Prostate gland (tissue), 2 donors: ENCODE results near the gene DAB1. TPM values are rescaled to one million over a fixed set of nuclear protein-coding genes. Genes with fewer than 3 reads are reported as not detected.

Source experiments
- DNase-seq: peaks from one replicate; pipeline ENCODE4 v3.0.0-alpha.2; 2019; ENCODE audit warnings: low spot score
- H3K27ac ChIP-seq, 2 donors: fragments of 200-600 bp; sonication (generic); 2 replicates each; pipeline ENCODE4 v1.5.1; 2017 to 2019
- H3K27me3 ChIP-seq: fragments of 200-600 bp; sonication (generic); replicated peaks from 2 replicates; pipeline ENCODE4 v1.5.1; 2019; ENCODE audit not compliant: insufficient read depth
- H3K36me3 ChIP-seq, 2 donors: fragments of 200-600 bp; sonication (generic); 1 replicate in 1 of 2; 2 replicates in 1 of 2; pipeline versions ENCODE4 v1.5.1 to v1.8.1; 2017 to 2019
- H3K4me1 ChIP-seq: fragments of 200-600 bp; sonication (generic); replicated peaks from 2 replicates; pipeline ENCODE4 v1.5.1; 2019
- H3K4me3 ChIP-seq, 2 donors: fragments of 200-600 bp; sonication (generic); 2 replicates each; pipeline ENCODE4 v1.5.1; 2017 to 2019
- H3K9me3 ChIP-seq: fragments of 200-600 bp; sonication (generic); 2 replicates; pipeline ENCODE4 v1.5.1; 2017
- CTCF ChIP-seq, 4 experiments: fragments of 200-600 bp in 2 of 4; fragments of 450-650 bp in 2 of 4; sonication (generic) in 2 of 4; IDR thresholded peaks; 1 replicate in 3 of 4; 2 replicates in 1 of 4; pipeline ENCODE4 v1.5.1; 2016 to 2019; ENCODE audit warnings: antibody characterized with exemption in 4 of 4, mild to moderate bottlenecking in 2 of 4, moderate library complexity in 2 of 4
- POLR2A ChIP-seq: fragments of 450-650 bp; IDR thresholded peaks from one replicate; pipeline ENCODE4 v1.6.1; 2016; ENCODE audit warnings: antibody characterized with exemption, mild to moderate bottlenecking
- POLR2AphosphoS5 ChIP-seq: sonication (generic); formaldehyde crosslinking; IDR thresholded peaks from one replicate; pipeline ENCODE4 v1.6.1; 2017; ENCODE audit warnings: antibody characterized with exemption
- WGBS: methylation state at CpG from one replicate; pipeline ENCODE4 v1.1.5; 2018; 5-methylcytosine and 5-hydroxymethylcytosine counted together
- intact Hi-C: fragments of 100-400 bp; cut with DNase I; formaldehyde crosslinking; loops from one replicate; pipeline ENCODE4 v1.14.2; 2022
- total RNA-seq, 2 donors: library from RNA; depleted of rRNA; stranded (reverse); fragments of >200 nt; gene quantifications; one replicate each; pipeline ENCODE4 v1.1.0, GENCODE V29; 2016

Gene DAB1
- total RNA-seq, 2 donors from 2014 or later = 0.64 to 3.6 TPM

- no peaks in the 10 kb centered on the region for H3K4me1 ChIP-seq
- WGBS = 87% methylated on average over 2 of the region's 2 CpGs
- TF ChIP-seq POLR2AphosphoS5 = no peak
- TF ChIP-seq CTCF (IDR thresholded peaks at IDR 0.05) = no peak
- no peak for TF ChIP-seq POLR2A
- H3K9me3 ChIP-seq = no peaks in the 10 kb centered on the region
- no peaks in the 10 kb centered on the region for H3K36me3 ChIP-seq
- H3K27ac ChIP-seq = no peak overlapping the region
- DNase-seq = no peak
- intact Hi-C loops = no loop called here
- no peaks in the 10 kb centered on the region for H3K27me3 ChIP-seq
- no peak overlapping the region for H3K4me3 ChIP-seq
Observed at GRCh38 chr1:57146100-57146499, 277.8 kb downstream of the DAB1 start.

- TF ChIP-seq CTCF (IDR thresholded peaks at IDR 0.05) (no peak), POLR2A (no peak), POLR2AphosphoS5 (no peak)
- DNase-seq = no peak
- Histone ChIP-seq H3K4me1 (no peaks in the 10 kb centered on the region), H3K27ac (no peak overlapping the region), H3K9me3 (no peaks in the 10 kb centered on the region), H3K27me3 (no peaks in the 10 kb centered on the region), H3K4me3 (no peak overlapping the region), H3K36me3 (no peaks in the 10 kb centered on the region)
- WGBS = 88% methylated on average over 2 of the region's 2 CpGs
- intact Hi-C loops = no loop called here
Observed at GRCh38 chr1:57142999-57143398, 280.9 kb downstream of the DAB1 start.

GRCh38 chr1:57142169-57142568 lies 281.7 kb downstream of the DAB1 start:
- intact Hi-C loops = no loop called here
- H3K4me1 ChIP-seq = no peaks in the 10 kb centered on the region
- no peak for TF ChIP-seq POLR2A
- TF ChIP-seq POLR2AphosphoS5 = no peak
- TF ChIP-seq CTCF (IDR thresholded peaks at IDR 0.05) = no peak
- H3K27ac ChIP-seq = no peak overlapping the region
- no peak for DNase-seq
- WGBS = 91% methylated on average over 2 of the region's 2 CpGs
- no peaks in the 10 kb centered on the region for H3K9me3 ChIP-seq
- H3K27me3 ChIP-seq = no peaks in the 10 kb centered on the region
- H3K36me3 ChIP-seq = no peaks in the 10 kb centered on the region
- H3K4me3 ChIP-seq = no peak overlapping the region

GRCh38 chr1:57138432-57139078 lies 285.3 kb downstream of the DAB1 start:
- WGBS = 93% methylated on average over 2 of the region's 2 CpGs
- no peaks in the 10 kb centered on the region for H3K27me3 ChIP-seq
- H3K9me3 ChIP-seq = no peaks in the 10 kb centered on the region
- intact Hi-C loops = no loop called here
- DNase-seq = no peak
- no peak for TF ChIP-seq POLR2A
- no peak for TF ChIP-seq POLR2AphosphoS5
- TF ChIP-seq CTCF (IDR thresholded peaks at IDR 0.05) = no peak
- H3K27ac ChIP-seq = no peak overlapping the region
- no peak overlapping the region for H3K4me3 ChIP-seq
- no peaks in the 10 kb centered on the region for H3K36me3 ChIP-seq
- H3K4me1 ChIP-seq = no peaks in the 10 kb centered on the region

GRCh38 chr1:57137980-57138379 lies 285.9 kb downstream of the DAB1 start:
- no peaks in the 10 kb centered on the region for H3K4me1 ChIP-seq
- H3K27me3 ChIP-seq = no peaks in the 10 kb centered on the region
- no peaks in the 10 kb centered on the region for H3K9me3 ChIP-seq
- no peak overlapping the region for H3K27ac ChIP-seq
- TF ChIP-seq CTCF (IDR thresholded peaks at IDR 0.05) = no peak
- no peak for TF ChIP-seq POLR2A
- no peak for TF ChIP-seq POLR2AphosphoS5
- no peaks in the 10 kb centered on the region for H3K36me3 ChIP-seq
- H3K4me3 ChIP-seq = no peak overlapping the region
- no peak for DNase-seq
- 76% methylated on average over 2 of the region's 2 CpGs for whole genome bisulfite sequencing
- intact Hi-C loops = no loop called here
